SK-N-SH treated with all-trans-retinoic acid at 6 μM for 48 hours (cell line): ENCODE data around the gene FBXO8.

Experiments
- CSDC2 ChIP-seq: fragments of 250-450 bp; sonication (Bioruptor Pico); IDR thresholded peaks from 2 replicates; pipeline ENCODE4 v1.5.0; 2020; ENCODE audit warnings: mild to moderate bottlenecking, moderate library complexity
- RARB ChIP-seq: fragments of 250-450 bp; sonication (Bioruptor Pico); IDR thresholded peaks from 2 replicates; pipeline ENCODE4 v1.8.0; 2021; ENCODE audit warnings: mild to moderate bottlenecking, moderate library complexity

DNA sequence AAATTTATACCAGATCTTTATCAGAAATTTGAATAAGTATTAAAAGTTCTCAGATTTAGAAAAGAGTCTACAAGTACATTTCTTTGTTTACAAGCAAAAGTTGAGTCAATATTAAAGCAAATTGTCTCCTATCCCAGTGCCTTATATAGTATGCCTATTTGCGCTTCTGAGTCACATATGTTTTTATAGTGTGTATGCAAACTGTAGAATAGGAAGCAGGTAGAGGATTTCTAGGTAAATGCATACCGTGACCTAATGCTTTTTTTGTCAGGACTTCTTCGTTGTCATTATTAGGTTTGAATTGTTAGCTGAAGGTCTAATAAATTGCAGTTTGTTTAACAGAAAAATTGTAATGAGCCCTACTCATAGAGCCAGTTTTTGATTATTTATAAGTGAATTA lies 22.5 kb upstream of the FBXO8 start:
- TF ChIP-seq CSDC2 (CRISPR knock-in tag) (no peak), RARB (CRISPR knock-in tag) (no peak)
